HG02938 (cell line): ENCODE results near the gene L3HYPDH.
A peak's percentile ranks its signal among the peaks of the same experiment; 100 is the strongest.
"Not testable (repeated sequence)": the region's sequence is repeated elsewhere in the genome, so short reads cannot be mapped to it uniquely, and the experiment has no call there.

Source experiments
- ATAC-seq: cut with Tn5 transposase; IDR thresholded peaks from one replicate; pipeline ENCODE4 v1.9.1; 2021; ENCODE audit warnings: mild to moderate bottlenecking, moderate library complexity; ENCODE audit not compliant: unreplicated experiment

The L3HYPDH gene

GRCh38 chr14:59480166-59480565 lies 4.0 kb downstream of the L3HYPDH start:
- no peak for ATAC-seq

- ATAC-seq, result no peak
Observed at GRCh38 chr14:59478540-59478939, 5.7 kb downstream of the L3HYPDH start.

DNA sequence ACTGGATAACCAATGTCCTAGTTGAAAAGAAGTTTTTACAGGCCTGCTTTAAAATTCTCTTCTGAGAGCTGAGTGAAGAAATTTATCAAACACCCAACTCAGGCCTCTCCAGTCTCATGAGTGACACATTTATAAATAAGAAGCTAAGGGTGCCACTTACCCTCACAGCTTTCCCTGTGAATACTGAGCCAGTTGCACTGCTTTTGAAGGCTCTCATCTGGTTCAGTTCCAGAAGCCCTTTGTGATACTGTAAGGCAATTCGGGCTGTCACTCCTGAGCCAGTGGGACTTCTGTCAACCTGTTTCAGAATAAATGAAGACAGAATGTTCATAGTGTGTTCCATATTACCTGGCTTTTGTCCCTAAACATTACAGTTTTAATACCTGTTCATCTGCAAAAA lies 8.5 kb downstream of the L3HYPDH start:
- no peak for ATAC-seq

GRCh38 chr14:59474172-59474571 lies 10.0 kb downstream of the L3HYPDH start:
- no peak for ATAC-seq

- peak; percentile 31 for ATAC-seq
Observed at GRCh38 chr14:59465316-59466135, 18.7 kb downstream of the L3HYPDH start, which contains the start of gene GPR135. Gene GPR135, minus strand, starts transcription at chr14:59465380. Its CDS starts 154 bp downstream, at chr14:59465226.

DNA sequence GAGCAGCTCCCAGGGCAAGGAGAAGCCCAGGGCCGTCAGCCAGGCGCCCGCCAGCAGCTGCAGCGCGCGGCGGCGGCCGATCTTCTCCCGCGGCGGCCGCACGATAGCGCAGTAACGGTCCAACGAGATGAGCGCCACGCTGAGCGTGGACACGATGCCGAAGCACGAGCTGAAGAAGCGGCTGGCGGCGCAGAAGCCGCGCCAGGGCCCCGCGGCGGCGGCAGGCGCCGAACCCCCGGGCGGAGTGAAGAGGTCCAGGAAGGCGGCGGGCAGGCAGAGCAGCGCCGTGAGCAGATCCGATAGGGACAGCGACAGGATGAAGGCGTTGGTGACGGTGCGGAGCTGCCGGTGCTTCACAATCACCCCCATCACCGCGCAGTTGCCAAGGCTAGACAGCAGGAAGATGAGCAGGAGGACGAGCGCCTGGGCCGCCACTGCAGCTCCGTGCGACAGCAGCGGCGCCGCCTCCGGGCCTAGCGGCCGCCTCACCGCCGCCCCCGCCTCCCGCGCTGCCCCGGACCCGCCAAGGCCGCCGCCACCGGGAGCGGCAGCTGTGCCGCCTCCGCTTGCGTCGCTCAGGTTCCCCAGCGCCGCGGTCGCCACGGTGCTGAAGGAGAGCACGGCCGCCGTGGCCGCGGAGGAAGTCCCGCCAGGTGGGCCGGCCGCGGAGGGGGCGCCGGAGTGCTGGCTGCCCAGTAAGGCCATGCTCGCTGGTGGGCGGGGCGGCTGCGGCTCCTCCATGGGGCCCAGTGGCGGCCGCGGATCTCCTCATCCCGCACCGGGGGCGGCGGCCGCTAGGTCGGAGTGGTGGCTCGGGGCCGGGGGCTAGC lies 19.5 kb downstream of the L3HYPDH start:
- ATAC-seq, result peak; percentile 56

DNA sequence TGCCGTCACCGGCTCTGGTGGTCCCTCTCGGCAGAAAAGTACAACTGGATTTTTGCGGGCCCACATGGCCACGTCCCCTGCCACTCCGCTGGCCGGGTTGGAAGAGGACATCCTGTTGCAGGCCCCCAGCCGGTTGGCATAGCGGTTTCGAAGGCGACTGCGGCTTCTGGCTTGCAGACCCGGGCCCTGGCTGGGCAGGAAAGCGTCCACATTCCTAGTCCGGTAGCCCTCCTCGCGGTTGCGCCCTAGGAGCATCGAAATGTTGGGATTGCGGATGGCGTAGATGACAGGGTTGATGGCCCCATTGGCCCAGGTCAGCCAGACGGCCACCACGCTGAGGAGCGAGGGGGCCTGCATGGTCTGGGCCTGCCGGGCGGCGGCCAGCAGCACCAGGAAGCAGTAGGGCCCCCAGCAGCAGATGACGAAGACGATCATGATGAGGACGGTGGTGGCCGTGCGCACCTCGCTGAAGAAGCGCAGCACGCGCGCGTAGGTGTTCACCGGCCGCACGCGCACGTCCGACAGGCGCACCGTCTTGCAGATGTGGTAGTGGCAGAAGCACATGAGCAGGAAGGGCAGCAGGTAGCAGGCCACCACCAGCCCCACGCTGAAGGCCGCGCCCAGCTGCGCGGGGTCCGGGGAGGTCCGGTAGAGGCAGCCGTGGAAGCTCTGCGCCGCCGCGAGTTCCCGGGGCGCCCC lies 20.3 kb downstream of the L3HYPDH start:
- ATAC-seq, result peak; percentile 23

- ATAC-seq, result no peak
Observed at GRCh38 chr14:59461891-59462290, 22.3 kb downstream of the L3HYPDH start.

DNA sequence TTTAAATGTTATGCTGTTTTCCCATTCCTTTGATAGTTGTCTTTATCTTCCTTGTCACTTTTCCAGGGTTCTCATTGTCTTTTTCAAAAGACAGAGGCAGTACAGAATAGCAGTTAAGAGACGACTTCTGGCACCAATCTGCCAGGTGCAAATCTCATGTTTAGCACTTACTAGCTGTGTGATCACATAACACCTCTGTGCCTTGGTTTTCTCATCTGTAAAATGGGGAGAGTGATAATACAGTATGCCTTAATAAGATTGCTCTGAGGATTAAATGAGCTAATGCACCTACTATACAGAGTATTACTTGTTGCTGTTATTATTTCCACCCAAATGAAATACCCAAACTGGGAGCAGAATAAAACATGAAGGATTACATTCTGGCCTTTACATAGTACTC lies 23.8 kb downstream of the L3HYPDH start:
- ATAC-seq, result no peak

- no peak for ATAC-seq
Observed at GRCh38 chr14:59458486-59458885, 25.7 kb downstream of the L3HYPDH start.

- no peak for ATAC-seq
Observed at GRCh38 chr14:59455411-59455810, 28.8 kb downstream of the L3HYPDH start.

DNA sequence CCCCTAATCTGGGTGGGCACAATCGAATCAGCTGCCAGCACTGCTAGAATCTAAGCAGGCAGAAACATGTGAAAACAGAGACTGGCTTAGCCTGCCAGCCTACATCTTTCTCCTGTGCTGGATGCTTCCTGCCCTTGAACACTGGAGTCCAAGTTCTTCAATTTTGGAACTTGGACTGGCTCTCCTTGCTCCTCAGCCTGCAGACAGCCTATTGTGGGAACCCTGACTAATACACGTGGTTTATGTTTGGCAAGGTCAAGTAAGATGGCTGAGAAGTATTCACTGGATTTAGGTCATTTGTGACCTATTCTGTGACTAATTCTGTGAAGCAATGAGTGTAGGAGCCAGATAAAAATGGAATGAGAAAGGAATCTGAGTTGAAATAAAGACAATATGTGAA lies 30.1 kb downstream of the L3HYPDH start:
- ATAC-seq, result no peak

DNA sequence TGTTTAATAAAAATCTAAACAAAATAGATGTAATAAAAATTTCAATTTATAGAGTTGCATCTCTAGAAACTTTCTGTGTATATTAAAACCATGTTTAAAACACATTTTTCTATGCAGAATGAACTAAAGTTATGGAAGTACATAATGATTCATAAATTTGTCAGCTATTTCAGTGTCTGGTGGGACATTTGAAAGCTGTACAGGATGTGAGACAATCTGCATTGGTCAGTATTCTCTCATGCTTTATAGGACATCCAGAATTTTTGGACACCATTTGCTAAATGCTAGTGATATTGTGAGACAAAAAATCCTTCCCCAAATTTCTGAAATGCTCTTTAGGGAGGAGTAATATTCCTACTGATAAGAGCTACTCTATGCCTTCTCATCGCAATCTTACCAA lies 32.4 kb downstream of the L3HYPDH start:
- ATAC-seq, result no peak

- ATAC-seq, result no peak
Observed at GRCh38 chr14:59450716-59451115, 33.5 kb downstream of the L3HYPDH start.

DNA sequence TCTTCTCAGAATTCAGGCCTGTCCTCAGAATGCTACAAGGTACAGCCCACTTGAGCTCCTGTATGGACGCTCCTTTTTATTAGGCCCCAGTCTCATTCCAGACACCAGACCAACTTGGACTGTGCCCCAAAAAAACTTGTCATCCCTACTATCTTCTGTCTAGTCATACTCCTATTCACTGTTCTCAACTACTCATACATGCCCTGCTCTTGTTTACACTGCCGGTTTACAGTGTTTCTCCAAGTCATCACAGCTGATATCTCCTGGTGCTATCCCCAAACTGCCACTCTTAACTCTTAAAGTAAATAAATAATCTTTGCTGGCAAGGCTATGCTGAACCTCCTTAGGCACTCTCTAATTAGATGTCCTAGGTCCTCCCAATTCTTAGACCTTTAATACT lies 35.5 kb downstream of the L3HYPDH start:
- not testable (repeated sequence) for ATAC-seq

- no peak for ATAC-seq
Observed at GRCh38 chr14:59439256-59439965, 44.8 kb downstream of the L3HYPDH start.

DNA sequence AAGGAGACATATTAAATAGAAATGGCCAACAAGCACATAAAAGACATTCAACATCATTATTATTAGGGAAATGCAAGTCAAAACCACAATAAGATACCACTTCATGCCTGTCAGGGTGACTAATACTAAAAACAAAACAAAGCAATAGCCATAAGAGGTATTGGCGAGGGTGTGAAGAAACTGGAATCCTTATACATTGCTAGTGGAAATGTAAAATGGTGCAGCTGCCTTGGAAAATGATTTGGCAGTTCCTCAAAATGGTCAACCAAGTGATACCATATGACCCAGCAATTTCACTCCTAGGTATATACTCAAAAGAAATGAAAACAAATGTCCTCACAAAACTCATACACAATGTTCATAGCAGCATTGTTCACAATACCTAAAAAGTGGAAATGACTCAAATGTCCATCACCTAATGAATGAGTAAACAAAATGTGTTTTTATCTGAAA lies 46.0 kb downstream of the L3HYPDH start:
- ATAC-seq, result no peak

DNA sequence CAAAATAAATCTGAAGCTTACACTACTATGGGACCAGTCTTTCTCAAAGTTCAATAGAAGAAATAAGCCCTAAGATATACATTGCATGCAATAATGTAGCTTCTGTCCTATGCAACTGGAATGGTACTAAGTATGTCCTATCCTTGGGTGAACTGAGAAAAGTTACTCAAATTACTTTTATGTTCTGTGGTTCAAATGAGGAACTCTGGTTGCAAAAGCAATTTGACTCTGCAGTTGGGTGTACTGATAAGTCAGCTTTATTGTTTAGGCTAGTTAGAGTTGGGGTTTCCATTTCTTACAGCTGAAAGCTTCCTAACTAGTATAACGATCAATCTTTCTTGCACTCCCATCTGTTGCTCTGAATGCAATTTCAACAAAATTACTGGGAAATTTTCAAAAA lies 48.2 kb downstream of the L3HYPDH start:
- ATAC-seq, result no peak

GRCh38 chr14:59435101-59435500 lies 49.1 kb downstream of the L3HYPDH start:
- ATAC-seq, result no peak

- ATAC-seq, result no peak
Observed at GRCh38 chr14:59429790-59430189, 54.4 kb downstream of the L3HYPDH start.

DNA sequence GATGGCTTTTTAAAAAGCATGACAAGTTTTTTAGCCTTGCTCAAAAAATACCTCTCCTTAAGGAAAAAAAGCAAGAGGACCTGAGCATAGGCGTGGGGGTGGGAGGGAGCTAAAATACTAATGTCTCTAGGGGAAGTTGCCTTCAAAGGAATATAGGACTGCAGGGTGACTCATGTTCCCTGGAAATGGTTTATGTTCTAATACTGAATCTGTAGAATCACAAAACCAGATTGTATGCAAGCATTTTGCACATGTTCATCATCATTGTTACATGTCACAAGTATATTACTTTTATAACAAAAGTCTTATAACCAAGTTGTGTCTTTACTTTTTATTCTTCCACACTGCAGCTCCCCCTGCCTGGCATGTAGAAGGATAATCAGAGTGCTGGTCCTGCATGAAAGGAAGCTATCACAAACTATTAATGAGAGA lies 55.6 kb downstream of the L3HYPDH start:
- ATAC-seq, result no peak
